Measurements from ENCODE around the gene CDK2AP2. TPM values are rescaled to one million over a fixed set of nuclear protein-coding genes. Genes with fewer than 3 reads are reported as not detected.
"Not testable (repeated sequence)": the region's sequence is repeated elsewhere in the genome, so short reads cannot be mapped to it uniquely, and the experiment has no call there.

The CDK2AP2 gene
- total and polyA plus RNA-seq, 2 donors (not counting 3 experiments of a cell fraction or from before 2014, with no cell fraction given), result 81.2 to 143 TPM

- Histone ChIP-seq H3K4me3 (replicated peaks in 1 of 3; ENCODE audit: insufficient read depth in 1 of 3, low read depth in 1 of 3, low read length in 3 of 3) (no peak overlapping the region), H2AFZ (ENCODE audit: low read depth, low read length) (no peak overlapping the region), H3K9me1 (replicated peaks; ENCODE audit: control insufficient read depth, extremely low read depth, insufficient read depth, low read length) (no peaks in the 10 kb centered on the region), H3K79me2 (ENCODE audit: control insufficient read depth, insufficient read depth, low read length) (no peaks in the 10 kb centered on the region), H3K27me3 (ENCODE audit: control insufficient read depth in 2 of 2, insufficient read depth in 2 of 2, low read length in 2 of 2) (no peaks in the 10 kb centered on the region), H3K9me3 (replicated peaks; ENCODE audit: control insufficient read depth, insufficient read depth, low read length) (no peaks in the 10 kb centered on the region), H3K36me3 (ENCODE audit: control insufficient read depth in 2 of 2, extremely low read depth in 1 of 2, insufficient read depth in 2 of 2, low read length in 2 of 2) (no peaks in the 10 kb centered on the region), H3K4me2 (ENCODE audit: insufficient read depth, low read length) (no peak overlapping the region), H3K9ac (replicated peaks; ENCODE audit: extremely low read depth, insufficient read depth, low read length) (no peak overlapping the region), H4K20me1 (replicated peaks; ENCODE audit: control insufficient read depth, extremely low read depth, insufficient read depth, low read length) (no peaks in the 10 kb centered on the region), H3K4me1 (ENCODE audit: control insufficient read depth, extremely low read depth, insufficient read depth, low read length) (no peaks in the 10 kb centered on the region), H3K27ac (ENCODE audit: insufficient read depth, low read depth, low read length) (no peak overlapping the region)
- DNase-seq (ENCODE audit: low read depth, low spot score), result no peak
- POLR2A ChIA-PET, result no interaction called here
- dilution Hi-C loops (cut with MboI; ENCODE audit: extremely low pct_ligation_motif_present, low sequenced_read_pairs) (no loop called here), intact Hi-C loops (cut with micrococcal nuclease) (no loop called here)
- CTCF ChIA-PET, result interaction anchor here (1.0 to 1.4 kb wide), 2 partner anchors 10 to 74 kb away, joined by 3 read pairs; no protein-coding TSS in a partner anchor
- BruUV-seq (replicated peaks), result no TSS peak
- FAIRE-seq, result no peak
- TF ChIP-seq MAX (IDR thresholded peaks at IDR 0.05; ENCODE audit: insufficient read depth, insufficient read length), result no peak
- TF ChIP-seq EZH2 (IDR thresholded peaks at IDR 0.05; ENCODE audit: borderline replicate concordance, low read depth, low read length, severe bottlenecking), result no peak
- TF ChIP-seq JUN (IDR thresholded peaks at IDR 0.05; ENCODE audit: borderline replicate concordance, insufficient read depth, insufficient read length, low read depth), result no peak
- no peak for TF ChIP-seq MYC (IDR thresholded peaks at IDR 0.05; ENCODE audit: low read depth, low read length)
- TF ChIP-seq FOS (IDR thresholded peaks at IDR 0.05; ENCODE audit: borderline replicate concordance, insufficient read depth, low read length), result no peak
- no peak for TF ChIP-seq GATA2 (IDR thresholded peaks at IDR 0.05; ENCODE audit: insufficient read depth, insufficient read length, low read depth, low read length)
- TF ChIP-seq CTCF (IDR thresholded peaks at IDR 0.05; ENCODE audit: extremely low read depth in 1 of 2, insufficient read depth in 1 of 2, low read depth in 1 of 2, low read length in 2 of 2), result no peak
These were observed 48.3 kb upstream of the CDK2AP2 start for GRCh38 chr11:67556244-67556643.

GRCh38 chr11:67551697-67552096 lies 43.7 kb upstream of the CDK2AP2 start:
- H3K9ac ChIP-seq (replicated peaks; ENCODE audit: extremely low read depth, insufficient read depth, low read length); H2AFZ ChIP-seq (ENCODE audit: low read depth, low read length); intact Hi-C loops (cut with micrococcal nuclease); H3K9me3 ChIP-seq (replicated peaks; ENCODE audit: control insufficient read depth, insufficient read depth, low read length); BruUV-seq (replicated peaks); H3K4me3 ChIP-seq (replicated peaks in 1 of 3; ENCODE audit: insufficient read depth in 1 of 3, low read depth in 1 of 3, low read length in 3 of 3); CTCF ChIA-PET; dilution Hi-C loops (cut with MboI; ENCODE audit: extremely low pct_ligation_motif_present, low sequenced_read_pairs); H3K36me3 ChIP-seq (ENCODE audit: control insufficient read depth in 2 of 2, extremely low read depth in 1 of 2, insufficient read depth in 2 of 2, low read length in 2 of 2); H3K4me2 ChIP-seq (ENCODE audit: insufficient read depth, low read length); DNase-seq (ENCODE audit: low read depth, low spot score); FAIRE-seq; H3K27me3 ChIP-seq (ENCODE audit: control insufficient read depth in 2 of 2, insufficient read depth in 2 of 2, low read length in 2 of 2); POLR2A ChIA-PET; H3K4me1 ChIP-seq (ENCODE audit: control insufficient read depth, extremely low read depth, insufficient read depth, low read length); H3K79me2 ChIP-seq (ENCODE audit: control insufficient read depth, insufficient read depth, low read length); H3K9me1 ChIP-seq (replicated peaks; ENCODE audit: control insufficient read depth, extremely low read depth, insufficient read depth, low read length); H3K27ac ChIP-seq (ENCODE audit: insufficient read depth, low read depth, low read length); H4K20me1 ChIP-seq (replicated peaks; ENCODE audit: control insufficient read depth, extremely low read depth, insufficient read depth, low read length): not testable (repeated sequence)

Data from endothelial cell of umbilical vein (primary cell).